ENCODE results near the gene ITCH. TPM values are rescaled to one million over a fixed set of nuclear protein-coding genes. Genes with fewer than 3 reads are reported as not detected.

Gene ITCH
- total and polyA plus RNA-seq, 2 experiments from 2014 or later, result 14.3 to 39.2 TPM

DNA sequence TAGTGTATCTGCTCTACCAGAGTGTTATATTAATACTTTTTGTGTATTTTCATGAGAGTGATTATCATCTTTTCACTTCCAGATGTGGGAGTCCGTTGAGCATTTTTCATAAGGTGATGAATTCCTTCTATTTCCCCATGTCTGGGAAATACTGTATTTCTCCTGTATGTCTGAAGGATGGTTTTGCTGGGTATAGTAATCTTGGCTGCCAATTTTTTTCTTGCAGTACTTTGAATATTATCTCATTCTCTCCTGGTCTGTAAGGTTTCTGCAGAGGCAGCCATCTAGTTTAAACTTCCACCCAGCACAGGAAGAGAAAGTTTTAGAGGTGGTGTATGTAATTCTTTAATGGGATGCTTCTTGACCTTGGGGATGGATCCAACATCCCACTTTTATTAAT lies 137.8 kb downstream of the ITCH start:
- Histone ChIP-seq H3K36me3 (peaks cover 20% of the 10 kb centered on the region), H3K9me3 (ENCODE audit: low read depth) (no peaks in the 10 kb centered on the region), H3K4me3 (no peak overlapping the region), H3K4me1 (ENCODE audit: low read depth) (no peaks in the 10 kb centered on the region), H3K27me3 (no peaks in the 10 kb centered on the region), H3K27ac (no peak overlapping the region)
- DNase-seq (ENCODE audit: low read depth in 1 of 2, low spot score in 1 of 2), result no peak
- TF ChIP-seq, protein P1, sequence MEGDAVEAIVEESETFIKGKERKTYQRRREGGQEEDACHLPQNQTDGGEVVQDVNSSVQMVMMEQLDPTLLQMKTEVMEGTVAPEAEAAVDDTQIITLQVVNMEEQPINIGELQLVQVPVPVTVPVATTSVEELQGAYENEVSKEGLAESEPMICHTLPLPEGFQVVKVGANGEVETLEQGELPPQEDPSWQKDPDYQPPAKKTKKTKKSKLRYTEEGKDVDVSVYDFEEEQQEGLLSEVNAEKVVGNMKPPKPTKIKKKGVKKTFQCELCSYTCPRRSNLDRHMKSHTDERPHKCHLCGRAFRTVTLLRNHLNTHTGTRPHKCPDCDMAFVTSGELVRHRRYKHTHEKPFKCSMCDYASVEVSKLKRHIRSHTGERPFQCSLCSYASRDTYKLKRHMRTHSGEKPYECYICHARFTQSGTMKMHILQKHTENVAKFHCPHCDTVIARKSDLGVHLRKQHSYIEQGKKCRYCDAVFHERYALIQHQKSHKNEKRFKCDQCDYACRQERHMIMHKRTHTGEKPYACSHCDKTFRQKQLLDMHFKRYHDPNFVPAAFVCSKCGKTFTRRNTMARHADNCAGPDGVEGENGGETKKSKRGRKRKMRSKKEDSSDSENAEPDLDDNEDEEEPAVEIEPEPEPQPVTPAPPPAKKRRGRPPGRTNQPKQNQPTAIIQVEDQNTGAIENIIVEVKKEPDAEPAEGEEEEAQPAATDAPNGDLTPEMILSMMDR (IDR thresholded peaks at IDR 0.05; ENCODE audit: low read depth, low read length), result no peak

DNA sequence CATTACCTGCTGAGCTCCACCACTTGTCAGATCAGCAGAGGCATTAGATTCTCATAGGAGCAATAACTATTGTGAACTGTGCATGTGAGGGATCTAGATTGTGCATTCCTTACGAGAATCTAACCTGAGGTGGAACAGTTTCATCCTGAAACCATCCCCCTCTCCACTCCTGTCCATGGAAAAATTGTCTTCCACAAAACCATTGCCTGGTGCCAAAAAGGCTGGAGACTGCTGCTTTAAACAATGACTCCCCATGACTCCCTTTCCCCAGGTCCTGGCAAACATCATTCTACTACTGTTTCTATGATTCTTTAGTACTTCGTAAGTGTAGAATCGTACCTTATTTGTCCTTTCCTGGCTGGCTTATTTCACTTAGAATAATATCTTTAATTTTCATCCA lies 143.4 kb downstream of the ITCH start:
- Histone ChIP-seq H3K27ac (no peak overlapping the region), H3K4me1 (ENCODE audit: low read depth) (no peaks in the 10 kb centered on the region), H3K36me3 (peaks cover 51% of the 10 kb centered on the region), H3K9me3 (ENCODE audit: low read depth) (no peaks in the 10 kb centered on the region), H3K4me3 (no peak overlapping the region), H3K27me3 (no peaks in the 10 kb centered on the region)
- no peak for DNase-seq (ENCODE audit: low read depth in 1 of 2, low spot score in 1 of 2)
- TF ChIP-seq, protein P1 (IDR thresholded peaks at IDR 0.05; ENCODE audit: low read depth, low read length), result no peak

DNA sequence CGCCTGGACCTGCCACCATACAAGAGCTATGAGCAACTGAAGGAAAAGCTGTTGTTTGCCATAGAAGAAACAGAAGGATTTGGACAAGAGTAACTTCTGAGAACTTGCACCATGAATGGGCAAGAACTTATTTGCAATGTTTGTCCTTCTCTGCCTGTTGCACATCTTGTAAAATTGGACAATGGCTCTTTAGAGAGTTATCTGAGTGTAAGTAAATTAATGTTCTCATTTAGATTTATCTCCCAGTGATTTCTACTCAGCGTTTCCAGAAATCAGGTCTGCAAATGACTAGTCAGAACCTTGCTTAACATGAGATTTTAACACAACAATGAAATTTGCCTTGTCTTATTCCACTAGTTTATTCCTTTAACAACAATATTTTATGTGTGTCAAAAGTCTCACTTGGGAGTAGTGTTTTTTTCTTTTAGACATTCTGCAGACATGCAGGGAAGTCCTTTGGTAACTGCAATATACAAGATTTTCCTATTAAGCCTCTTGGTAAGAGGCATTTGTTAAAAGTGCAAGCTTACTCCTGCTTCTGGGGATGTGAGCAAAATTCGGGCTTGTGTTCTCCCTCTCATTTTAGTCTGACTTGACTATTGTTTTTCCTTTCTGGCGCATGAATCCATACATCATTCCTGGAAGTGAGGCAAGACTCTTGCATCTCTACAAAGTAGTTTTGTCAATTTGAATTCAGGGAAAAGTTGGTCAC lies 144.8 kb downstream of the ITCH start:
- peaks cover 51% of the 10 kb centered on the region for H3K36me3 ChIP-seq
- no peaks in the 10 kb centered on the region for H3K9me3 ChIP-seq (ENCODE audit: low read depth)
- no peaks in the 10 kb centered on the region for H3K4me1 ChIP-seq (ENCODE audit: low read depth)
- H3K27me3 ChIP-seq, result no peaks in the 10 kb centered on the region
- no peak overlapping the region for H3K4me3 ChIP-seq
- H3K27ac ChIP-seq, result no peak overlapping the region
- DNase-seq (ENCODE audit: low read depth in 1 of 2, low spot score in 1 of 2), result no peak
- TF ChIP-seq, protein P1 (IDR thresholded peaks at IDR 0.05; ENCODE audit: low read depth, low read length), result no peak

DNA sequence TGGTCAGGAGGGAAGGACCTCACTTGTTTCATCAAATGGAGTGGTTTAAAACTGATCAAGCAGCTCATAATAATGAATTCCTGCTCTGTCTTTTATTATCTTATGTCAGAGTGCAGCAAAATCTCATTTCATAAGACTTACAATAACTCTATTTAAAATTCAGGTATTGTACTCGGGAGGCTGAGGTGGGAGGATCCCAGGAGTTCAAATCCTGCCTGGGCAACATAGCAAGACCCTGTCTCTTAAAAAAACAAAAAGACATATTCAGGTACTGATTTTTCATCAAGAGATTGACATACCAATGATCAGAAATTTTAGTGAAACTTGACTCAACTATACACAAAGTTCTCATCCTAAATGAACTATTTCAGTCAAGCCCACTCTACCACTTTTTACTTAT lies 147.5 kb downstream of the ITCH start:
- H3K9me3 ChIP-seq (ENCODE audit: low read depth), result no peaks in the 10 kb centered on the region
- no peak overlapping the region for H3K27ac ChIP-seq
- no peaks in the 10 kb centered on the region for H3K27me3 ChIP-seq
- no peak overlapping the region for H3K4me3 ChIP-seq
- H3K4me1 ChIP-seq (ENCODE audit: low read depth), result no peaks in the 10 kb centered on the region
- no peak for DNase-seq (ENCODE audit: low read depth in 1 of 2, low spot score in 1 of 2)
- peaks cover 34% of the 10 kb centered on the region for H3K36me3 ChIP-seq
- TF ChIP-seq, protein P1 (IDR thresholded peaks at IDR 0.05; ENCODE audit: low read depth, low read length), result no peak

DNA sequence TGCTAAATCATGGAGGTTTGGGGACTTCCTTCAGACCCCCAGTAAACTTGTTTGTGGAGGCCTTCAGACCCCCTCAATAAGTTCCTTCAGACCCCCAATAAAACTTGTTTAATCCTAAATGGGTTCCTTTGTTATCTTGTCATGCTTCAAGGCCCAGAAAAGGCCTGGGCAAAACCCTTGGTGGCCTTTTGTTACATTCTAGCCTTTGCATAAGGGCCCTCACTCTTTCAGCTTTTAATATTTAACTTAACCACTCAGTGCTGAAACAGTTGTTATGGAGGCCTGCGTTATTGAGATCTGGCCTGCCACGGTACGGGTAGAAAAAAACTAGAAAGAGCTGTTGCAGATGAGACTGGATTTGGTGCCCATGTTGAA lies 148.8 kb downstream of the ITCH start:
- DNase-seq (ENCODE audit: low read depth in 1 of 2, low spot score in 1 of 2), result no peak
- H3K9me3 ChIP-seq (ENCODE audit: low read depth), result no peaks in the 10 kb centered on the region
- H3K27ac ChIP-seq, result peak overlapping the region; percentile 30
- H3K4me1 ChIP-seq (ENCODE audit: low read depth), result no peaks in the 10 kb centered on the region
- TF ChIP-seq, protein P1 (IDR thresholded peaks at IDR 0.05; ENCODE audit: low read depth, low read length), result no peak
- peaks cover 25% of the 10 kb centered on the region for H3K36me3 ChIP-seq
- H3K27me3 ChIP-seq, result no peaks in the 10 kb centered on the region
- no peak overlapping the region for H3K4me3 ChIP-seq
